Trophoblast cell (in vitro differentiated cells and primary cell): ENCODE data around the gene ARMC9.

ENCODE experiments used
- DNase-seq, 2 donors: peaks; one replicate each; pipeline ENCODE4 v3.0.0-alpha.2; 2016
- H2AFZ ChIP-seq: 2 replicates; pipeline ENCODE4 v1.6.1; 2013; ENCODE audit warnings: low read length, moderate library complexity, mild to moderate bottlenecking; ENCODE audit not compliant: insufficient read depth, poor library complexity
- H2AK5ac ChIP-seq: 2 replicates; pipeline ENCODE4 v1.6.1; 2013; ENCODE audit warnings: mild to moderate bottlenecking, low read length
- H2BK120ac ChIP-seq: 2 replicates; pipeline ENCODE4 v1.6.1; 2013; ENCODE audit warnings: low read length, mild to moderate bottlenecking, moderate library complexity; ENCODE audit not compliant: insufficient read depth, poor library complexity
- H2BK12ac ChIP-seq: 2 replicates; pipeline ENCODE4 v1.6.1; 2013; ENCODE audit warnings: mild to moderate bottlenecking, low read length, moderate library complexity
- H2BK5ac ChIP-seq: 2 replicates; pipeline ENCODE4 v1.6.1; 2013; ENCODE audit warnings: low read length, low read depth, moderate library complexity, mild to moderate bottlenecking; ENCODE audit not compliant: poor library complexity
- H3K14ac ChIP-seq: 2 replicates; pipeline ENCODE4 v1.6.1; 2013; ENCODE audit warnings: mild to moderate bottlenecking, low read length
- H3K18ac ChIP-seq: 2 replicates; pipeline ENCODE4 v1.6.1; 2013; ENCODE audit warnings: mild to moderate bottlenecking, low read length
- H3K23ac ChIP-seq: 2 replicates; pipeline ENCODE4 v1.6.1; 2013; ENCODE audit warnings: low read length
- H3K27ac ChIP-seq: 2 replicates; pipeline ENCODE4 v1.5.1; 2013; ENCODE audit warnings: low read depth, mild to moderate bottlenecking, inconsistent platforms, low read length, moderate library complexity
- H3K27me3 ChIP-seq: 2 replicates; pipeline ENCODE4 v1.6.1; 2013; ENCODE audit warnings: inconsistent platforms, mild to moderate bottlenecking, low read length, moderate library complexity; ENCODE audit not compliant: insufficient read depth
- H3K36me3 ChIP-seq, 2 experiments: 1 replicate in 1 of 2; 2 replicates in 1 of 2; pipeline ENCODE4 v1.6.1; 2013; ENCODE audit warnings: low read length in 2 of 2, mild to moderate bottlenecking in 2 of 2, moderate library complexity in 1 of 2; ENCODE audit not compliant: insufficient read depth in 2 of 2, control insufficient read depth in 1 of 2
- H3K4ac ChIP-seq: 2 replicates; pipeline ENCODE4 v1.6.1; 2013; ENCODE audit warnings: low read depth, mild to moderate bottlenecking, low read length, moderate library complexity
- H3K4me1 ChIP-seq, 2 experiments: 1 replicate in 1 of 2; 2 replicates in 1 of 2; pipeline ENCODE4 v1.6.1; 2013; ENCODE audit warnings: low read length in 2 of 2, mild to moderate bottlenecking in 2 of 2, moderate library complexity in 1 of 2; ENCODE audit not compliant: insufficient read depth in 2 of 2, control insufficient read depth in 1 of 2
- H3K4me2 ChIP-seq: 2 replicates; pipeline ENCODE4 v1.6.1; 2013; ENCODE audit warnings: inconsistent platforms, mild to moderate bottlenecking, low read length, moderate library complexity
- H3K4me3 ChIP-seq: 2 replicates; pipeline ENCODE4 v1.5.1; 2013; ENCODE audit warnings: mild to moderate bottlenecking, low read depth, low read length, inconsistent platforms
- H3K79me1 ChIP-seq: one replicate; pipeline ENCODE4 v1.6.1; 2013; ENCODE audit warnings: low read length
- H3K79me2 ChIP-seq: 2 replicates; pipeline ENCODE4 v1.6.1; 2013; ENCODE audit warnings: low read length, mild to moderate bottlenecking; ENCODE audit not compliant: control insufficient read depth, insufficient read depth, poor library complexity
- H3K9ac ChIP-seq: 2 replicates; pipeline ENCODE4 v1.6.1; 2013; ENCODE audit warnings: mild to moderate bottlenecking, low read length
- H3K9me3 ChIP-seq: 2 replicates; pipeline ENCODE4 v1.6.1; 2013; ENCODE audit warnings: low read depth, mild to moderate bottlenecking, control low read depth, inconsistent platforms, low read length; ENCODE audit not compliant: insufficient read depth
- H4K12ac ChIP-seq: 2 replicates; pipeline ENCODE4 v1.6.1; 2013; ENCODE audit warnings: low read depth, mild to moderate bottlenecking, low read length, moderate library complexity
- H4K8ac ChIP-seq: 2 replicates; pipeline ENCODE4 v1.6.1; 2013; ENCODE audit warnings: low read depth, mild to moderate bottlenecking, low read length, moderate library complexity
- H4K91ac ChIP-seq: one replicate; pipeline ENCODE4 v1.6.1; 2013; ENCODE audit warnings: low read depth, mild to moderate bottlenecking, low read length, moderate library complexity
- WGBS: extraction: QIAGEN DNeasy Blood & Tissue Kit; methylation state at CpG from one replicate; pipeline ENCODE4 v1.1.7; 2013; ENCODE audit warnings: missing lambda C conversion rate; ENCODE audit not compliant: insufficient read length, insufficient coverage; ENCODE audit errors: extremely low coverage; 5-methylcytosine and 5-hydroxymethylcytosine counted together

ARMC9 gene

GRCh38 chr2:231297108-231297908 lies 98.9 kb downstream of the ARMC9 start:
- no peak overlapping the region for H3K4me2 ChIP-seq
- H3K36me3 ChIP-seq: peaks cover 10 to 14% of the 10 kb centered on the region in 2 experiments
- no peak overlapping the region for H2AFZ ChIP-seq
- no peaks in the 10 kb centered on the region for H3K79me1 ChIP-seq
- no peak overlapping the region for H3K4ac ChIP-seq
- no peak overlapping the region for H2BK12ac ChIP-seq
- peaks cover 2% of the 10 kb centered on the region for H3K9me3 ChIP-seq
- no peak overlapping the region for H4K12ac ChIP-seq
- H2AK5ac ChIP-seq: no peak overlapping the region
- H3K27ac ChIP-seq: no peak overlapping the region
- H4K8ac ChIP-seq: no peak overlapping the region
- H4K91ac ChIP-seq: no peak overlapping the region
- no peak overlapping the region for H3K9ac ChIP-seq
- no peak overlapping the region for H3K14ac ChIP-seq
- no peak overlapping the region for H3K4me3 ChIP-seq
- no peak overlapping the region for H2BK120ac ChIP-seq
- no peak overlapping the region for H3K18ac ChIP-seq
- no peak overlapping the region for H2BK5ac ChIP-seq
- no peaks in the 10 kb centered on the region for H3K4me1 ChIP-seq
- no peak overlapping the region for H3K23ac ChIP-seq
- no peaks in the 10 kb centered on the region for H3K79me2 ChIP-seq
- peak; percentile 59 to 79 for DNase-seq
- no CpG with 5 or more reads among the region's 12 CpGs for WGBS
- H3K27me3 ChIP-seq: no peaks in the 10 kb centered on the region

- Histone ChIP-seq H3K4me1 (no peaks in the 10 kb centered on the region), H3K4ac (no peak overlapping the region), H2AFZ (no peak overlapping the region), H3K9ac (no peak overlapping the region), H4K8ac (no peak overlapping the region), H3K36me3 (peaks cover 8% of the 10 kb centered on the region in 2 experiments), H3K14ac (no peak overlapping the region), H4K91ac (no peak overlapping the region), H3K79me1 (no peaks in the 10 kb centered on the region), H3K23ac (no peak overlapping the region), H2BK120ac (no peak overlapping the region), H3K4me2 (no peak overlapping the region), H4K12ac (no peak overlapping the region), H3K4me3 (no peak overlapping the region), H2BK12ac (no peak overlapping the region), H3K79me2 (no peaks in the 10 kb centered on the region), H2AK5ac (no peak overlapping the region), H3K27ac (no peak overlapping the region), H3K27me3 (no peaks in the 10 kb centered on the region), H3K9me3 (peaks cover 2% of the 10 kb centered on the region), H2BK5ac (no peak overlapping the region), H3K18ac (no peak overlapping the region)
- WGBS: no CpG with 5 or more reads among the region's 8 CpGs
- DNase-seq: no peak
These were observed 99.7 kb downstream of the ARMC9 start for GRCh38 chr2:231298091-231298490.

DNA sequence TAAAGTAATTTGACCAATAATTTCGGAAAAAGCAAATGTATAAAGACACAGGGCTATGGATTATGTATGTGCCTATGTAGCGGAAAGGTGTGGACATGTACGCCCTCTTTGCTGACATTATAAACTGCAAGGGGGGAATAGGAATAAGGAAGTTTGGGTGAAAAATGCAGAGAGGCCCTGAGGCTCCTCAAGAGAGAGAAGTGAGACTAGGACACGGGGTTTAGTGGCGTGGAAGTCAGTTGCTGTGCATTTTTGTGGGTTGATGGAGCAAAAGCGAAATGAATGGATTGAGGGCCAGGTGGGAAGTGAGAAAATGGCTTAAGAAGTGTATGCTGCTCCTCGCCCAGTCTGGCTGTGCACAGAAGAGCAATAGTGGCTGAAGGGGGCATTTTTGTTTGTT lies 100.8 kb downstream of the ARMC9 start:
- no peak overlapping the region for H2BK120ac ChIP-seq
- H3K4me1 ChIP-seq: no peaks in the 10 kb centered on the region
- no peak overlapping the region for H2AK5ac ChIP-seq
- no peak overlapping the region for H3K4ac ChIP-seq
- no peak overlapping the region for H4K12ac ChIP-seq
- no peak overlapping the region for H3K4me2 ChIP-seq
- no peak overlapping the region for H2BK12ac ChIP-seq
- H3K27ac ChIP-seq: no peak overlapping the region
- peaks cover 2% of the 10 kb centered on the region for H3K9me3 ChIP-seq
- no peak overlapping the region for H3K9ac ChIP-seq
- H4K91ac ChIP-seq: no peak overlapping the region
- no peak overlapping the region for H2AFZ ChIP-seq
- no peaks in the 10 kb centered on the region for H3K79me1 ChIP-seq
- H3K23ac ChIP-seq: no peak overlapping the region
- H3K27me3 ChIP-seq: no peaks in the 10 kb centered on the region
- no peaks in the 10 kb centered on the region for H3K79me2 ChIP-seq
- no peak overlapping the region for H3K18ac ChIP-seq
- H3K14ac ChIP-seq: no peak overlapping the region
- DNase-seq: peak in 1 of 2 donors; percentile 13
- no peak overlapping the region for H2BK5ac ChIP-seq
- no CpG with 5 or more reads among the region's 7 CpGs for WGBS
- no peak overlapping the region for H4K8ac ChIP-seq
- H3K36me3 ChIP-seq: peaks cover 3 to 6% of the 10 kb centered on the region in 2 experiments
- no peak overlapping the region for H3K4me3 ChIP-seq

DNA sequence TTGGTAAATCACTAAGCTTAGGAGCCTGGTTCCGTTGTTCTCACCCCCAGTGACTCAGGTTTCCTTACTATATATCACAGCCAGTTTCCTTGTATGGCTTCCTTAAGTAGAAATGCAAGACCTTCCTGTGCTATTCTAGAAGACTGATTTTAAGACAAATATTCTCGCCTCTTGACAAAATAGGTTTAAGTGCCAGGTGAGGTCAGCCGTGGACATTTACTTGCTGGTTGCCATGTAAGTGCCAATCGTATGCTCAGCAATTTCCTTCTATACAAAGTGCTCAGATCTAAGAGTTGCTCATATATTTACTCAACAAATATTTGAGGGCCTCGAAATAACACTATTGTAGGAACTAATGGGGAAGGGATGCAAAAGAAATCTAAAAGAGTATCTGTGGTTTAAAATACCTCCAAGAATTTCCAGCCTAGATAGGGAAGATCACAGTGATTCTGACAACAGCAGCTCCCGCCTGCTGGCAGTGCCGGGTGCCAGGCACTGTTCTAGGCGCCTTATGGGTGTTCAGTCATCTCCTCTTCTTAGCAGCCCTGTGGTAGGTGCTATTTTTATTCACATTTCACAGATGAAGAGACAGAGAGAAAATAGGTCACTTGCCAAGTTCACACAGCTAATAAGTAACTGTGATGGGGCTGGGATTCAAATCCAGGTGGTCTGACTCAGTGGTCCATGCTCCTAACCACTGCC lies 101.7 kb downstream of the ARMC9 start:
- Histone ChIP-seq H3K36me3 (peaks cover 2 to 3% of the 10 kb centered on the region in 2 experiments), H3K79me2 (no peaks in the 10 kb centered on the region), H3K23ac (no peak overlapping the region), H3K9ac (no peak overlapping the region), H3K27ac (no peak overlapping the region), H3K4me2 (no peak overlapping the region), H4K8ac (no peak overlapping the region), H2BK5ac (no peak overlapping the region), H2BK12ac (no peak overlapping the region), H2AK5ac (no peak overlapping the region), H3K4me3 (no peak overlapping the region), H3K4me1 (no peaks in the 10 kb centered on the region), H3K79me1 (no peaks in the 10 kb centered on the region), H4K91ac (no peak overlapping the region), H3K4ac (no peak overlapping the region), H3K9me3 (peaks cover 2% of the 10 kb centered on the region), H2BK120ac (no peak overlapping the region), H4K12ac (no peak overlapping the region), H3K18ac (no peak overlapping the region), H3K27me3 (no peaks in the 10 kb centered on the region), H2AFZ (no peak overlapping the region), H3K14ac (no peak overlapping the region)
- WGBS: no CpG with 5 or more reads among the region's 8 CpGs
- DNase-seq: no peak
